ENCODE measurements around the gene PLXNA4. TPM values are rescaled to one million over a fixed set of nuclear protein-coding genes. Genes with fewer than 3 reads are reported as not detected.

The PLXNA4 gene
- total and polyA plus RNA-seq, 2 donors (not counting 1 experiment from before 2014, with no cell fraction given) = not detected

GRCh38 chr7:132475037-132475668 is 101.1 kb downstream of the PLXNA4 start:
- intact Hi-C loops (cut with micrococcal nuclease) = no loop called here
- DNase-seq (no peak), ATAC-seq (ENCODE audit: low read depth) (no peak)
- Histone ChIP-seq H3K4me1 (ENCODE audit: control insufficient read depth in 2 of 2, insufficient read depth in 2 of 2, low read length in 2 of 2) (no peaks in the 10 kb centered on the region), H3K36me3 (replicated peaks in 1 of 2; ENCODE audit: control extremely low read depth in 1 of 2, control insufficient read depth in 1 of 2, extremely low read depth in 1 of 2, insufficient read depth in 2 of 2, low read length in 1 of 2) (no peaks in the 10 kb centered on the region), H3K27me3 (replicated peaks in 1 of 4; ENCODE audit: control extremely low read depth in 1 of 4, control insufficient read depth in 3 of 4, insufficient read depth in 4 of 4, low read length in 3 of 4) (peaks cover 0 to 8% (median 0%) of the 10 kb centered on the region in 4 experiments), H3K9ac (ENCODE audit: low read length) (no peak overlapping the region), H3K9me3 (ENCODE audit: control extremely low read depth in 1 of 3, control insufficient read depth in 2 of 3, insufficient read depth in 1 of 3, low read length in 2 of 3) (peaks cover 0 to 4% (median 0%) of the 10 kb centered on the region in 3 donors), H3K4me2 (replicated peaks; ENCODE audit: low read depth, low read length, poor library complexity, severe bottlenecking) (no peak overlapping the region), H2AFZ (ENCODE audit: insufficient read depth, low read depth, low read length, poor library complexity, severe bottlenecking) (no peak overlapping the region), H4K20me1 (ENCODE audit: control insufficient read depth, insufficient read depth, low read length, poor library complexity, severe bottlenecking) (no peaks in the 10 kb centered on the region), H3K27ac (ENCODE audit: low read length in 2 of 2) (no peak overlapping the region), H3K79me2 (ENCODE audit: control insufficient read depth, insufficient read depth, low read length) (no peaks in the 10 kb centered on the region), H3K4me3 (ENCODE audit: control extremely low read depth in 1 of 5, extremely low read depth in 1 of 5, insufficient read depth in 1 of 5, low read depth in 2 of 5, low read length in 4 of 5) (no peak overlapping the region)
- Mint-ChIP-seq H3K4me3 (no peak overlapping the region), H3K27ac (no peak overlapping the region), H3K27me3 (peaks cover 37% of the 10 kb centered on the region), H3K4me1 (no peaks in the 10 kb centered on the region), H3K9me3 (ENCODE audit: insufficient read depth) (no peaks in the 10 kb centered on the region)
- CTCF ChIA-PET = no interaction called here
- WGBS (ENCODE audit: insufficient coverage) = 31% methylated on average over 5 of the region's 8 CpGs
- TF ChIP-seq, protein P1, sequence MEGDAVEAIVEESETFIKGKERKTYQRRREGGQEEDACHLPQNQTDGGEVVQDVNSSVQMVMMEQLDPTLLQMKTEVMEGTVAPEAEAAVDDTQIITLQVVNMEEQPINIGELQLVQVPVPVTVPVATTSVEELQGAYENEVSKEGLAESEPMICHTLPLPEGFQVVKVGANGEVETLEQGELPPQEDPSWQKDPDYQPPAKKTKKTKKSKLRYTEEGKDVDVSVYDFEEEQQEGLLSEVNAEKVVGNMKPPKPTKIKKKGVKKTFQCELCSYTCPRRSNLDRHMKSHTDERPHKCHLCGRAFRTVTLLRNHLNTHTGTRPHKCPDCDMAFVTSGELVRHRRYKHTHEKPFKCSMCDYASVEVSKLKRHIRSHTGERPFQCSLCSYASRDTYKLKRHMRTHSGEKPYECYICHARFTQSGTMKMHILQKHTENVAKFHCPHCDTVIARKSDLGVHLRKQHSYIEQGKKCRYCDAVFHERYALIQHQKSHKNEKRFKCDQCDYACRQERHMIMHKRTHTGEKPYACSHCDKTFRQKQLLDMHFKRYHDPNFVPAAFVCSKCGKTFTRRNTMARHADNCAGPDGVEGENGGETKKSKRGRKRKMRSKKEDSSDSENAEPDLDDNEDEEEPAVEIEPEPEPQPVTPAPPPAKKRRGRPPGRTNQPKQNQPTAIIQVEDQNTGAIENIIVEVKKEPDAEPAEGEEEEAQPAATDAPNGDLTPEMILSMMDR (IDR thresholded peaks at IDR 0.05) = no peak
- no peak for TF ChIP-seq EZH2 (IDR thresholded peaks at IDR 0.05; ENCODE audit: borderline replicate concordance, insufficient read depth, low read depth, low read length, poor library complexity, severe bottlenecking)
- POLR2A ChIA-PET = no interaction called here

DNA sequence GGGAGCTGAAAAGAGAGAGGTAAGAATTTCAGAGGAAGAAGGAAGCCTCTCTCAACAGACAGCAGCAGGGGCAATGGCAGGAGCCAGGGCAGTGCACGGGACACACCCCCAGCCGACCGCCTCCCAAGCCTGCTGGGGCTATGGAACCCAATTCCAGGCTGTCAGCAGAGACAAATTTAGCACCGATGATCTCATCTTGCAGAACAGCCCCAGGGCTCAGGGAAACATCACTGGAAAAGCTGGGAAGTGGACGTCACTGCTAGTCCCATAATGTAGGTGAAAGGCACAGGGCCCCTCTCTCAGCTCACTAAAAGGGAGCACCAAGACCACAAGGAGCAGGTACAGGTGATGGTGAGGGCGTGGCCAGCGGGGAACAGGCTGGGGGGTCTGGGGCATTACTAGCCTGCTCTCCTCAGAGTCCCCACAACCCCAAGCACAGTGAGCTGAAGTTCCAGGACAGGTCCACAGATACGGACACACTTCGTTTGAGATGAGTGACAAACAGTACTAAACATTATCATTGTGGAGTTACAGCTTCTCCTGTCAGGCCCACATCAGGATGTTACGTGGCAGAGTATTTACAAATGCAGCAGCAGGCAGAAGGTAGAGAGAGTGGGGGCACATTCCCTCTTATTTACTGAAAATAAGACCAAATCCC is 103.7 kb downstream of the PLXNA4 start:
- H3K4me2 ChIP-seq (replicated peaks; ENCODE audit: low read depth, low read length, poor library complexity, severe bottlenecking) = no peak overlapping the region
- no peak overlapping the region for H3K9ac ChIP-seq (ENCODE audit: low read length)
- no peaks in the 10 kb centered on the region for H4K20me1 ChIP-seq (ENCODE audit: control insufficient read depth, insufficient read depth, low read length, poor library complexity, severe bottlenecking)
- H2AFZ ChIP-seq (ENCODE audit: insufficient read depth, low read depth, low read length, poor library complexity, severe bottlenecking) = no peak overlapping the region
- no peaks in the 10 kb centered on the region for H3K4me1 ChIP-seq (ENCODE audit: control insufficient read depth in 2 of 2, insufficient read depth in 2 of 2, low read length in 2 of 2)
- H3K4me3 Mint-ChIP-seq = no peak overlapping the region
- peaks cover 0 to 4% (median 0%) of the 10 kb centered on the region in 3 donors for H3K9me3 ChIP-seq (ENCODE audit: control extremely low read depth in 1 of 3, control insufficient read depth in 2 of 3, insufficient read depth in 1 of 3, low read length in 2 of 3)
- TF ChIP-seq, protein P1 (IDR thresholded peaks at IDR 0.05) = no peak
- no peak for TF ChIP-seq EZH2 (IDR thresholded peaks at IDR 0.05; ENCODE audit: borderline replicate concordance, insufficient read depth, low read depth, low read length, poor library complexity, severe bottlenecking)
- peaks cover 33% of the 10 kb centered on the region for H3K27me3 Mint-ChIP-seq
- no peaks in the 10 kb centered on the region for H3K79me2 ChIP-seq (ENCODE audit: control insufficient read depth, insufficient read depth, low read length)
- intact Hi-C loops (cut with micrococcal nuclease) = no loop called here
- H3K27ac Mint-ChIP-seq = no peak overlapping the region
- no peaks in the 10 kb centered on the region for H3K9me3 Mint-ChIP-seq (ENCODE audit: insufficient read depth)
- 77% methylated on average over 7 of the region's 10 CpGs for WGBS (ENCODE audit: insufficient coverage)
- H3K27ac ChIP-seq (ENCODE audit: low read length in 2 of 2) = no peak overlapping the region
- no peak for DNase-seq
- H3K4me1 Mint-ChIP-seq = no peaks in the 10 kb centered on the region
- no peak for ATAC-seq (ENCODE audit: low read depth)
- peaks cover 0 to 8% (median 0%) of the 10 kb centered on the region in 4 experiments for H3K27me3 ChIP-seq (replicated peaks in 1 of 4; ENCODE audit: control extremely low read depth in 1 of 4, control insufficient read depth in 3 of 4, insufficient read depth in 4 of 4, low read length in 3 of 4)
- no peaks in the 10 kb centered on the region for H3K36me3 ChIP-seq (replicated peaks in 1 of 2; ENCODE audit: control extremely low read depth in 1 of 2, control insufficient read depth in 1 of 2, extremely low read depth in 1 of 2, insufficient read depth in 2 of 2, low read length in 1 of 2)
- POLR2A ChIA-PET = no interaction called here
- CTCF ChIA-PET = no interaction called here
- H3K4me3 ChIP-seq (ENCODE audit: control extremely low read depth in 1 of 5, extremely low read depth in 1 of 5, insufficient read depth in 1 of 5, low read depth in 2 of 5, low read length in 4 of 5) = no peak overlapping the region

All from B cell (primary cell).